ENCODE data around the gene TECRL. TPM values are rescaled to one million over a fixed set of nuclear protein-coding genes. Genes with fewer than 3 reads are reported as not detected.

The TECRL gene
- total RNA-seq (2022; extraction: Qiagen RNA extraction; ENCODE audit: low read depth), result not detected in 5 replicates

GRCh38 chr4:64409300-64409699, at the start of gene TECRL:
TECRL (minus strand) TSS chr4:64409450; CDS start chr4:64409351, 99 bp downstream.

